OCI-LY1 (cell line): ENCODE data around the gene ARHGAP25.

Experiments
- H2AFZ ChIP-seq: fragments of 200-600 bp; sonication (generic), shearing (Covaris generic); 2 replicates; pipeline ENCODE4 v1.6.0; 2014; ENCODE audit warnings: antibody characterized with exemption, mild to moderate bottlenecking, low read length
- H3F3A ChIP-seq: fragments of 200-600 bp; sonication (generic), shearing (Covaris generic); 2 replicates; pipeline ENCODE4 v1.6.0; 2014; ENCODE audit warnings: mild to moderate bottlenecking, antibody characterized with exemption, low read length, moderate library complexity; ENCODE audit not compliant: insufficient read depth
- H3K27ac ChIP-seq: fragments of 200-600 bp; sonication (generic); 2 replicates; pipeline ENCODE4 v1.5.1; 2014; ENCODE audit warnings: low read length, mixed run types, mild to moderate bottlenecking, low read depth; ENCODE audit not compliant: poor library complexity, severe bottlenecking
- H3K27me3 ChIP-seq: fragments of 200-600 bp; sonication (generic); 2 replicates; pipeline ENCODE4 v1.6.0; 2014; ENCODE audit warnings: antibody characterized with exemption, mild to moderate bottlenecking, low read length, moderate library complexity; ENCODE audit not compliant: insufficient read depth
- H3K36me3 ChIP-seq: fragments of 200-600 bp; sonication (generic); 2 replicates; pipeline ENCODE4 v1.6.1; 2014; ENCODE audit warnings: mild to moderate bottlenecking, antibody characterized with exemption, low read length, moderate library complexity, mixed read lengths; ENCODE audit not compliant: insufficient read depth
- H3K4me1 ChIP-seq: fragments of 200-600 bp; sonication (generic); 2 replicates; pipeline ENCODE4 v1.5.1; 2014; ENCODE audit warnings: mild to moderate bottlenecking, low read length, moderate library complexity; ENCODE audit not compliant: insufficient read depth, severe bottlenecking
- H3K4me2 ChIP-seq: fragments of 200-600 bp; sonication (generic), shearing (Covaris generic); 2 replicates; pipeline ENCODE4 v1.6.1; 2014; ENCODE audit warnings: low read length
- H3K4me3 ChIP-seq: fragments of 200-600 bp; sonication (generic); 2 replicates; pipeline ENCODE4 v1.5.1; 2014; ENCODE audit warnings: low read length, low read depth, mild to moderate bottlenecking, mixed read lengths; ENCODE audit not compliant: poor library complexity, severe bottlenecking
- H3K79me2 ChIP-seq: fragments of 200-600 bp; shearing (Covaris generic); 2 replicates; pipeline ENCODE4 v1.6.1; 2016; ENCODE audit warnings: mixed run types, low read length, mixed read lengths; ENCODE audit not compliant: insufficient read depth
- H3K9ac ChIP-seq: fragments of 200-600 bp; sonication (generic), shearing (Covaris generic); 2 replicates; pipeline ENCODE4 v1.6.1; 2014; ENCODE audit warnings: mild to moderate bottlenecking, low read length, mixed read lengths
- H3K9me2 ChIP-seq: fragments of 200-600 bp; sonication (generic), shearing (Covaris generic); 2 replicates; pipeline ENCODE4 v1.6.1; 2014; ENCODE audit warnings: low read depth, mild to moderate bottlenecking, low read length, mixed read lengths
- H3K9me3 ChIP-seq: fragments of 200-600 bp; shearing (Covaris generic); 2 replicates; pipeline ENCODE4 v1.6.1; 2014; ENCODE audit warnings: low read length, mixed read lengths
- H4K20me1 ChIP-seq: fragments of 200-600 bp; sonication (generic), shearing (Covaris generic); 2 replicates; pipeline ENCODE4 v1.6.0; 2016; ENCODE audit warnings: mild to moderate bottlenecking, low read length; ENCODE audit not compliant: insufficient read depth
- CTCF ChIP-seq: fragments of 200-600 bp; sonication (generic), shearing (Covaris generic); IDR thresholded peaks from 2 replicates; pipeline ENCODE4 v1.5.1; 2017; ENCODE audit warnings: mild to moderate bottlenecking, antibody characterized with exemption, low read length, moderate library complexity, mixed read lengths
- EZH2 ChIP-seq: fragments of 200-600 bp; sonication (generic), shearing (Covaris generic); IDR thresholded peaks from 2 replicates; pipeline ENCODE4 v1.8.0; 2017; ENCODE audit warnings: borderline replicate concordance, mixed run types, mild to moderate bottlenecking, antibody characterized with exemption, low read length, moderate library complexity, mixed read lengths

Gene ARHGAP25

GRCh38 chr2:68693951-68694350 lies 40.7 kb upstream of the ARHGAP25 start:
- H3K9me3 ChIP-seq: peaks cover 3% of the 10 kb centered on the region; the same call in 1 of the 2 replicates
- H3K4me1 ChIP-seq: peaks cover 43% of the 10 kb centered on the region
- no peak for TF ChIP-seq CTCF
- no peak for TF ChIP-seq EZH2
- no peak overlapping the region for H3K27ac ChIP-seq
- no peaks in the 10 kb centered on the region for H3K36me3 ChIP-seq
- no peak overlapping the region for H2AFZ ChIP-seq
- H3F3A ChIP-seq: 0 out of 2 replicates have a peak, but pooled peaks cover 4% of the 10 kb centered on the region
- H3K9ac ChIP-seq: no peak overlapping the region
- no peak overlapping the region for H3K4me3 ChIP-seq
- H4K20me1 ChIP-seq: no peaks in the 10 kb centered on the region
- H3K4me2 ChIP-seq: no peak overlapping the region
- no peaks in the 10 kb centered on the region for H3K79me2 ChIP-seq
- H3K27me3 ChIP-seq: no peaks in the 10 kb centered on the region
- H3K9me2 ChIP-seq: no peaks in the 10 kb centered on the region

GRCh38 chr2:68695971-68696370 lies 38.6 kb upstream of the ARHGAP25 start:
- H3K4me2 ChIP-seq: no peak overlapping the region
- H3K9me2 ChIP-seq: no peaks in the 10 kb centered on the region
- H3K4me1 ChIP-seq: peaks cover 25% of the 10 kb centered on the region
- H3K4me3 ChIP-seq: no peak overlapping the region
- H3K27me3 ChIP-seq: no peaks in the 10 kb centered on the region
- TF ChIP-seq CTCF: no peak
- TF ChIP-seq EZH2: no peak
- no peaks in the 10 kb centered on the region for H3F3A ChIP-seq
- H2AFZ ChIP-seq: no peak overlapping the region
- H3K9ac ChIP-seq: no peak overlapping the region
- no peaks in the 10 kb centered on the region; the same call in 1 of the 2 replicates for H3K36me3 ChIP-seq
- H3K79me2 ChIP-seq: no peaks in the 10 kb centered on the region
- no peak overlapping the region for H3K27ac ChIP-seq
- peaks cover 10% of the 10 kb centered on the region for H3K9me3 ChIP-seq
- H4K20me1 ChIP-seq: no peaks in the 10 kb centered on the region

GRCh38 chr2:68696554-68696953 lies 38.1 kb upstream of the ARHGAP25 start:
- Histone ChIP-seq H3K4me3 (no peak overlapping the region), H3K27me3 (no peaks in the 10 kb centered on the region), H3K9ac (no peak overlapping the region), H3K9me3 (peaks cover 10% of the 10 kb centered on the region), H3K36me3 (no peaks in the 10 kb centered on the region; the same call in 1 of the 2 replicates), H3K4me2 (no peak overlapping the region), H2AFZ (no peak overlapping the region), H3K9me2 (no peaks in the 10 kb centered on the region), H3K79me2 (no peaks in the 10 kb centered on the region), H4K20me1 (no peaks in the 10 kb centered on the region), H3F3A (no peaks in the 10 kb centered on the region), H3K4me1 (peaks cover 20% of the 10 kb centered on the region), H3K27ac (no peak overlapping the region)
- TF ChIP-seq CTCF: no peak
- no peak for TF ChIP-seq EZH2
